ENCODE measurements around the gene IFT27. TPM values are rescaled to one million over a fixed set of nuclear protein-coding genes. Genes with fewer than 3 reads are reported as not detected.

IFT27 gene
- total and polyA plus RNA-seq, 2 of the 4 experiments (the other 2 are of a cell fraction) = 14.5 to 26.9 TPM

GRCh38 chr22:36738416-36739020, 37.4 kb downstream of the IFT27 start:
- no CpG with 5 or more reads among the region's 6 CpGs for WGBS, 2 experiments (ENCODE audit: extremely low coverage in 2 of 2, insufficient read length in 1 of 2)
- Histone ChIP-seq H3K4me2 (ENCODE audit: low read depth, low read length) (no peak overlapping the region), H2AK5ac (ENCODE audit: low read depth, low read length) (no peak overlapping the region), H3K27ac (ENCODE audit: insufficient read depth, low read length) (no peak overlapping the region), H4K91ac (ENCODE audit: insufficient read depth, low read depth, low read length) (no peak overlapping the region), H3K9me3 (ENCODE audit: control insufficient read depth, insufficient read depth, low read length) (peaks cover 4% of the 10 kb centered on the region; the same call in 1 of the 2 replicates), H2AFZ (replicated peaks; ENCODE audit: low read length, poor library complexity) (no peak overlapping the region), H4K8ac (ENCODE audit: low read depth in 2 of 2, low read length in 2 of 2) (no peak overlapping the region), H3K27me3 (ENCODE audit: control insufficient read depth, insufficient read depth, low read length) (peaks cover 15% of the 10 kb centered on the region), H2AK9ac (replicated peaks; ENCODE audit: low read depth, low read length, poor library complexity) (no peak overlapping the region), H3K36me3 (ENCODE audit: control insufficient read depth, insufficient read depth, low read length) (no peaks in the 10 kb centered on the region), H4K5ac (ENCODE audit: low read depth, low read length) (no peak overlapping the region), H2BK120ac (ENCODE audit: low read depth, low read length) (no peak overlapping the region), H3K4me3 (ENCODE audit: insufficient read depth, low read depth, low read length) (no peak overlapping the region), H3K14ac (replicated peaks; ENCODE audit: low read depth, low read length) (no peak overlapping the region), H3K4ac (ENCODE audit: low read depth, low read length) (no peak overlapping the region), H3K23ac (ENCODE audit: low read depth, low read length) (no peak overlapping the region), H3K18ac (ENCODE audit: low read depth, low read length) (no peak overlapping the region), H3K56ac (ENCODE audit: extremely low read depth, insufficient read depth, low read length) (no peak overlapping the region), H4K20me1 (ENCODE audit: insufficient read depth, low read length) (no peaks in the 10 kb centered on the region), H3K9me1 (ENCODE audit: insufficient read depth, low read length) (no peaks in the 10 kb centered on the region), H2BK20ac (ENCODE audit: low read depth, low read length) (no peak overlapping the region), H3K79me1 (ENCODE audit: low read depth in 1 of 2, low read length in 2 of 2) (no peaks in the 10 kb centered on the region), H3K9ac (ENCODE audit: low read depth, low read length) (no peak overlapping the region), H3K4me1 (ENCODE audit: control insufficient read depth, insufficient read depth, low read length) (no peaks in the 10 kb centered on the region), H2BK15ac (ENCODE audit: low read depth, low read length) (no peak overlapping the region), H2BK5ac (ENCODE audit: low read depth, low read length, poor library complexity, severe bottlenecking) (no peak overlapping the region)
- dilution Hi-C loops (cut with HindIII; ENCODE audit: low sequenced_read_pairs, unreplicated experiment) = no loop called here
- TF ChIP-seq SMC3 (IDR thresholded peaks at IDR 0.05; ENCODE audit: low read depth, low read length) = no peak
- TF ChIP-seq CHD1 (IDR thresholded peaks at IDR 0.05; ENCODE audit: low read depth, low read length) = no peak
- no peak for TF ChIP-seq ELK1 (IDR thresholded peaks at IDR 0.05; ENCODE audit: borderline replicate concordance, low read depth, low read length)
- no peak for TF ChIP-seq BHLHE40 (IDR thresholded peaks at IDR 0.05; ENCODE audit: low read depth, low read length)
- no peak for TF ChIP-seq POLR2A (IDR thresholded peaks at IDR 0.05; ENCODE audit: low read depth, low read length)
- no peak for TF ChIP-seq RAD21 (IDR thresholded peaks at IDR 0.05; ENCODE audit: low read length)
- no peak for TF ChIP-seq NFE2L2 (IDR thresholded peaks at IDR 0.05; ENCODE audit: low read depth, low read length)
- TF ChIP-seq USF2 (IDR thresholded peaks at IDR 0.05; ENCODE audit: low read depth, low read length) = no peak
- TF ChIP-seq RFX5 (IDR thresholded peaks at IDR 0.05; ENCODE audit: low read depth, low read length) = no peak
- no peak for DNase-seq
- CTCF ChIA-PET = no interaction called here
- no TSS peak for BruUV-seq (replicated peaks)
- POLR2A ChIA-PET (ENCODE audit: unreplicated experiment) = no interaction called here
- no peak for ATAC-seq (ENCODE audit: low read depth)
- intact Hi-C loops (cut with micrococcal nuclease) = no loop called here
- in situ Hi-C loops (cut with MboI; ENCODE audit: low sequenced_read_pairs) = no loop called here

All from IMR-90 (cell line).